ENCODE data around the gene MEGF6.
A peak's percentile ranks its signal among the peaks of the same experiment; 100 is the strongest.

MEGF6 gene

GRCh38 chr1:3451994-3452865 lies 159.1 kb downstream of the MEGF6 start:
- Histone ChIP-seq H3K4me1 (ENCODE audit: control insufficient read depth, insufficient read depth, low read depth, low read length) (peaks cover 20% of the 10 kb centered on the region), H3K14ac (ENCODE audit: low read length in 2 of 2) (no peak overlapping the region), H3K27me3 (ENCODE audit: control insufficient read depth in 1 of 2, insufficient read depth in 1 of 2, low read length in 2 of 2) (peaks cover 44 to 80% of the 10 kb centered on the region in 2 experiments), H2BK12ac (ENCODE audit: low read length in 2 of 2) (no peak overlapping the region), H3K79me1 (replicated peaks; ENCODE audit: low read length, poor library complexity, severe bottlenecking) (no peaks in the 10 kb centered on the region), H2BK5ac (ENCODE audit: low read depth, low read length, poor library complexity, severe bottlenecking) (no peak overlapping the region), H3K4ac (ENCODE audit: low read depth in 1 of 2, low read length in 2 of 2) (no peak overlapping the region), H3K4me3 (ENCODE audit: insufficient read depth in 1 of 2, low read depth in 1 of 2, low read length in 2 of 2) (no peak overlapping the region), H2BK15ac (ENCODE audit: low read depth, poor library complexity, severe bottlenecking) (no peak overlapping the region), H3K9ac (ENCODE audit: low read length) (peak overlapping the region; percentile 66), H4K8ac (ENCODE audit: low read length) (no peak overlapping the region), H3K23ac (ENCODE audit: low read length in 2 of 2) (no peak overlapping the region), H3K27ac (ENCODE audit: low read length, poor library complexity, severe bottlenecking) (no peak overlapping the region), H3K18ac (ENCODE audit: low read depth in 1 of 2, low read length in 2 of 2) (no peak overlapping the region), H3K36me3 (ENCODE audit: control insufficient read depth in 1 of 2, insufficient read depth in 2 of 2, low read depth in 1 of 2, low read length in 2 of 2) (no peaks in the 10 kb centered on the region), H3K9me3 (ENCODE audit: control insufficient read depth, low read length) (peaks cover 13% of the 10 kb centered on the region), H2AFZ (ENCODE audit: low read depth, low read length) (no peak overlapping the region), H4K91ac (ENCODE audit: low read length) (no peak overlapping the region), H2BK120ac (ENCODE audit: low read depth, low read length) (no peak overlapping the region), H2AK5ac (ENCODE audit: low read length, severe bottlenecking) (no peak overlapping the region), H3K4me2 (ENCODE audit: low read length, poor library complexity, severe bottlenecking) (no peak overlapping the region)
- WGBS: 80% methylated on average over 19 of the region's 23 CpGs
- no peak for DNase-seq

- Histone ChIP-seq H2AK5ac (ENCODE audit: low read length, severe bottlenecking) (no peak overlapping the region), H4K91ac (ENCODE audit: low read length) (no peak overlapping the region), H3K14ac (ENCODE audit: low read length in 2 of 2) (no peak overlapping the region), H4K8ac (ENCODE audit: low read length) (no peak overlapping the region), H3K27ac (ENCODE audit: low read length, poor library complexity, severe bottlenecking) (no peak overlapping the region), H3K36me3 (ENCODE audit: control insufficient read depth in 1 of 2, insufficient read depth in 2 of 2, low read depth in 1 of 2, low read length in 2 of 2) (no peaks in the 10 kb centered on the region), H3K27me3 (ENCODE audit: control insufficient read depth in 1 of 2, insufficient read depth in 1 of 2, low read length in 2 of 2) (peaks cover 34 to 68% of the 10 kb centered on the region in 2 experiments), H2BK15ac (ENCODE audit: low read depth, poor library complexity, severe bottlenecking) (no peak overlapping the region), H2BK5ac (ENCODE audit: low read depth, low read length, poor library complexity, severe bottlenecking) (no peak overlapping the region), H3K79me1 (replicated peaks; ENCODE audit: low read length, poor library complexity, severe bottlenecking) (no peaks in the 10 kb centered on the region), H2BK12ac (ENCODE audit: low read length in 2 of 2) (no peak overlapping the region), H2BK120ac (ENCODE audit: low read depth, low read length) (no peak overlapping the region), H3K4ac (ENCODE audit: low read depth in 1 of 2, low read length in 2 of 2) (no peak overlapping the region), H3K23ac (ENCODE audit: low read length in 2 of 2) (no peak overlapping the region), H3K4me3 (ENCODE audit: insufficient read depth in 1 of 2, low read depth in 1 of 2, low read length in 2 of 2) (no peak overlapping the region), H3K18ac (ENCODE audit: low read depth in 1 of 2, low read length in 2 of 2) (no peak overlapping the region), H3K9me3 (ENCODE audit: control insufficient read depth, low read length) (peaks cover 16% of the 10 kb centered on the region), H3K9ac (ENCODE audit: low read length) (no peak overlapping the region), H2AFZ (ENCODE audit: low read depth, low read length) (no peak overlapping the region), H3K4me1 (ENCODE audit: control insufficient read depth, insufficient read depth, low read depth, low read length) (peaks cover 20% of the 10 kb centered on the region), H3K4me2 (ENCODE audit: low read length, poor library complexity, severe bottlenecking) (no peak overlapping the region)
- 73% methylated on average over 12 of the region's 12 CpGs for WGBS
- DNase-seq: no peak
Measured at GRCh38 chr1:3450983-3451382, 160.3 kb downstream of the MEGF6 start.

- no peak overlapping the region for H3K9ac ChIP-seq (ENCODE audit: low read length)
- H3K9me3 ChIP-seq (ENCODE audit: control insufficient read depth, low read length): peaks cover 19% of the 10 kb centered on the region
- no peak overlapping the region for H2BK120ac ChIP-seq (ENCODE audit: low read depth, low read length)
- H4K91ac ChIP-seq (ENCODE audit: low read length): no peak overlapping the region
- H3K4ac ChIP-seq (ENCODE audit: low read depth in 1 of 2, low read length in 2 of 2): no peak overlapping the region
- H3K4me2 ChIP-seq (ENCODE audit: low read length, poor library complexity, severe bottlenecking): no peak overlapping the region
- H2BK15ac ChIP-seq (ENCODE audit: low read depth, poor library complexity, severe bottlenecking): no peak overlapping the region
- no peaks in the 10 kb centered on the region for H3K79me1 ChIP-seq (replicated peaks; ENCODE audit: low read length, poor library complexity, severe bottlenecking)
- H3K27me3 ChIP-seq (ENCODE audit: control insufficient read depth in 1 of 2, insufficient read depth in 1 of 2, low read length in 2 of 2): peaks cover 29 to 62% of the 10 kb centered on the region in 2 experiments
- no peak overlapping the region for H2AK5ac ChIP-seq (ENCODE audit: low read length, severe bottlenecking)
- H2BK5ac ChIP-seq (ENCODE audit: low read depth, low read length, poor library complexity, severe bottlenecking): no peak overlapping the region
- H3K4me3 ChIP-seq (ENCODE audit: insufficient read depth in 1 of 2, low read depth in 1 of 2, low read length in 2 of 2): no peak overlapping the region
- H3K36me3 ChIP-seq (ENCODE audit: control insufficient read depth in 1 of 2, insufficient read depth in 2 of 2, low read depth in 1 of 2, low read length in 2 of 2): no peaks in the 10 kb centered on the region
- H2BK12ac ChIP-seq (ENCODE audit: low read length in 2 of 2): no peak overlapping the region
- H2AFZ ChIP-seq (ENCODE audit: low read depth, low read length): no peak overlapping the region
- no peak overlapping the region for H3K18ac ChIP-seq (ENCODE audit: low read depth in 1 of 2, low read length in 2 of 2)
- DNase-seq: no peak
- 69% methylated on average over 9 of the region's 9 CpGs for WGBS
- H3K23ac ChIP-seq (ENCODE audit: low read length in 2 of 2): no peak overlapping the region
- H3K4me1 ChIP-seq (ENCODE audit: control insufficient read depth, insufficient read depth, low read depth, low read length): peaks cover 20% of the 10 kb centered on the region
- no peak overlapping the region for H3K27ac ChIP-seq (ENCODE audit: low read length, poor library complexity, severe bottlenecking)
- no peak overlapping the region for H3K14ac ChIP-seq (ENCODE audit: low read length in 2 of 2)
- no peak overlapping the region for H4K8ac ChIP-seq (ENCODE audit: low read length)
Measured at GRCh38 chr1:3450202-3450863, 161.0 kb downstream of the MEGF6 start.

GRCh38 chr1:3444736-3445135 lies 166.6 kb downstream of the MEGF6 start:
- Histone ChIP-seq H3K36me3 (ENCODE audit: control insufficient read depth in 1 of 2, insufficient read depth in 2 of 2, low read depth in 1 of 2, low read length in 2 of 2) (no peaks in the 10 kb centered on the region), H3K9ac (ENCODE audit: low read length) (no peak overlapping the region), H3K18ac (ENCODE audit: low read depth in 1 of 2, low read length in 2 of 2) (no peak overlapping the region), H2BK12ac (ENCODE audit: low read length in 2 of 2) (no peak overlapping the region), H3K4ac (ENCODE audit: low read depth in 1 of 2, low read length in 2 of 2) (no peak overlapping the region), H2AFZ (ENCODE audit: low read depth, low read length) (no peak overlapping the region), H3K4me2 (ENCODE audit: low read length, poor library complexity, severe bottlenecking) (no peak overlapping the region), H3K27me3 (ENCODE audit: control insufficient read depth in 1 of 2, insufficient read depth in 1 of 2, low read length in 2 of 2) (peaks cover 26 to 69% of the 10 kb centered on the region in 2 experiments), H2BK5ac (ENCODE audit: low read depth, low read length, poor library complexity, severe bottlenecking) (no peak overlapping the region), H2BK120ac (ENCODE audit: low read depth, low read length) (no peak overlapping the region), H4K8ac (ENCODE audit: low read length) (no peak overlapping the region), H3K9me3 (ENCODE audit: control insufficient read depth, low read length) (peaks cover 19% of the 10 kb centered on the region), H3K4me1 (ENCODE audit: control insufficient read depth, insufficient read depth, low read depth, low read length) (no peaks in the 10 kb centered on the region), H3K4me3 (ENCODE audit: insufficient read depth in 1 of 2, low read depth in 1 of 2, low read length in 2 of 2) (no peak overlapping the region), H4K91ac (ENCODE audit: low read length) (no peak overlapping the region), H2AK5ac (ENCODE audit: low read length, severe bottlenecking) (no peak overlapping the region), H3K27ac (ENCODE audit: low read length, poor library complexity, severe bottlenecking) (no peak overlapping the region), H3K79me1 (replicated peaks; ENCODE audit: low read length, poor library complexity, severe bottlenecking) (no peaks in the 10 kb centered on the region), H2BK15ac (ENCODE audit: low read depth, poor library complexity, severe bottlenecking) (no peak overlapping the region), H3K23ac (ENCODE audit: low read length in 2 of 2) (no peak overlapping the region), H3K14ac (ENCODE audit: low read length in 2 of 2) (no peak overlapping the region)
- WGBS: 76% methylated on average over 7 of the region's 10 CpGs
- DNase-seq: no peak
